Fibroblast of the aortic adventitia (primary cell): ENCODE measurements around the gene NUP62. TPM values are rescaled to one million over a fixed set of nuclear protein-coding genes. Genes with fewer than 3 reads are reported as not detected.

ENCODE experiments used
- DNase-seq: peaks from one replicate; pipeline ENCODE4 v3.0.0-alpha.2; 2010; ENCODE audit warnings: low read depth
- H3K4me3 ChIP-seq: 2 replicates; pipeline ENCODE4 v1.5.1; 2011; ENCODE audit warnings: low read depth, mild to moderate bottlenecking, control low read depth, low read length, moderate library complexity
- CTCF ChIP-seq: IDR thresholded peaks from 2 replicates; pipeline ENCODE4 v1.5.1; 2011; ENCODE audit warnings: mild to moderate bottlenecking, low read length, control low read depth, inconsistent platforms; ENCODE audit not compliant: insufficient read depth
- total RNA-seq: library from RNA; depleted of rRNA; stranded (reverse); fragments of >200 nt; gene quantifications from 2 replicates; pipeline ENCODE4 v1.2.3, GENCODE V29; 2012; ENCODE audit warnings: low replicate concordance

NUP62 gene
- total RNA-seq, 1 donor = 35.4 TPM

GRCh38 chr19:49956115-49956495 lies 26.8 kb upstream of the NUP62 start:
- DNase-seq = no peak

GRCh38 chr19:49954933-49955332 lies 25.6 kb upstream of the NUP62 start:
- TF ChIP-seq CTCF = no peak
- DNase-seq = peak; percentile 30
- H3K4me3 ChIP-seq = no peak overlapping the region

More at GRCh38 chr19:49956115-49956495, 26.8 kb upstream of the NUP62 start:
- no peak overlapping the region for H3K4me3 ChIP-seq
- no peak for TF ChIP-seq CTCF

- H3K4me3 ChIP-seq = no peak overlapping the region
- DNase-seq = peak; percentile 69
- no peak for TF ChIP-seq CTCF
Measured at GRCh38 chr19:49954092-49954829, 25.0 kb upstream of the NUP62 start.

GRCh38 chr19:49953416-49953815 lies 24.1 kb upstream of the NUP62 start:
- no peak for TF ChIP-seq CTCF
- no peak for DNase-seq
- H3K4me3 ChIP-seq = no peak overlapping the region

GRCh38 chr19:49952906-49953305 lies 23.6 kb upstream of the NUP62 start:
- H3K4me3 ChIP-seq = no peak overlapping the region
- DNase-seq = no peak
- TF ChIP-seq CTCF = no peak

- no peak overlapping the region for H3K4me3 ChIP-seq
- no peak for TF ChIP-seq CTCF
- DNase-seq = peak; percentile 52
Measured at GRCh38 chr19:49952479-49952836, 23.2 kb upstream of the NUP62 start.
